Measurements from ENCODE around the gene CBL.

GRCh38 chr11:119319700-119320239 lies 113.6 kb downstream of the CBL start:
- TF ChIP-seq CTCF (IDR thresholded peaks at IDR 0.05) = no peak
- no peak for TF ChIP-seq POLR2A (IDR thresholded peaks at IDR 0.05)
